DND-41 (cell line): ENCODE results near the gene SALL4.
"Not testable (repeated sequence)": the region's sequence is repeated elsewhere in the genome, so short reads cannot be mapped to it uniquely, and the experiment has no call there.

Source experiments
- ATAC-seq: fragments of 200-7000 bp; cut with Tn5 transposase; 3 replicates; pipeline ENCODE4 v1.9.1; 2021; ENCODE audit warnings: low read depth; ENCODE audit not compliant: insufficient read depth
- DNase-seq: peaks from one replicate; pipeline ENCODE4 v3.0.0-alpha.2; 2020
- H2AFZ ChIP-seq: 2 replicates; pipeline ENCODE4 v1.6.0; 2012; ENCODE audit warnings: low read depth, low read length
- H3K27ac ChIP-seq: 2 replicates; pipeline ENCODE4 v1.5.1; 2012; ENCODE audit warnings: low read length, inconsistent platforms
- H3K27me3 ChIP-seq: fragments of 200-600 bp; sonication (generic); 2 replicates; pipeline ENCODE4 v1.6.0; 2012; ENCODE audit warnings: low read length, mild to moderate bottlenecking, inconsistent platforms; ENCODE audit not compliant: insufficient read depth, poor library complexity
- H3K36me3 ChIP-seq: 2 replicates; pipeline ENCODE4 v1.5.1; 2012; ENCODE audit warnings: low read length, inconsistent platforms; ENCODE audit not compliant: insufficient read depth
- H3K4me1 ChIP-seq: 2 replicates; pipeline ENCODE4 v1.5.1; 2012; ENCODE audit warnings: mild to moderate bottlenecking, low read length; ENCODE audit not compliant: insufficient read depth
- H3K4me2 ChIP-seq: 2 replicates; pipeline ENCODE4 v1.6.0; 2012; ENCODE audit warnings: mild to moderate bottlenecking, moderate library complexity, low read length, inconsistent platforms; ENCODE audit not compliant: insufficient read depth
- H3K4me3 ChIP-seq, 2 experiments: fragments of 200-600 bp in 1 of 2; shearing (Covaris generic) in 1 of 2; 2 replicates each; pipeline ENCODE4 v1.5.1; 2012 to 2016; ENCODE audit warnings: inconsistent platforms in 2 of 2, low read length in 2 of 2, mild to moderate bottlenecking in 2 of 2, low read depth in 1 of 2, moderate library complexity in 1 of 2
- H3K79me2 ChIP-seq: 2 replicates; pipeline ENCODE4 v1.6.0; 2012; ENCODE audit warnings: low read length, inconsistent platforms; ENCODE audit not compliant: insufficient read depth
- H3K9ac ChIP-seq: 2 replicates; pipeline ENCODE4 v1.6.0; 2012; ENCODE audit warnings: low read depth, mild to moderate bottlenecking, inconsistent platforms, low read length, moderate library complexity
- H3K9me3 ChIP-seq: 2 replicates; pipeline ENCODE4 v1.5.1; 2012; ENCODE audit warnings: low read length, moderate library complexity, mild to moderate bottlenecking, inconsistent platforms; ENCODE audit not compliant: insufficient read depth, severe bottlenecking
- H4K20me1 ChIP-seq: 2 replicates; pipeline ENCODE4 v1.6.0; 2012; ENCODE audit warnings: low read length; ENCODE audit not compliant: insufficient read depth
- CTCF ChIP-seq: IDR thresholded peaks from 2 replicates; pipeline ENCODE4 v1.5.1; 2012; ENCODE audit warnings: borderline replicate concordance, low read length, moderate library complexity, mild to moderate bottlenecking; ENCODE audit not compliant: poor library complexity, severe bottlenecking; ENCODE audit errors: extremely low read depth
- EZH2 ChIP-seq: IDR thresholded peaks from 3 replicates; pipeline ENCODE4 v1.6.1; 2012; ENCODE audit warnings: borderline replicate concordance, low read depth, mild to moderate bottlenecking, moderate library complexity, low read length, inconsistent platforms; ENCODE audit not compliant: severe bottlenecking

The SALL4 gene

GRCh38 chr20:51766994-51767866 is 35.1 kb downstream of the SALL4 start:
- no peaks in the 10 kb centered on the region for H3K79me2 ChIP-seq
- no peak overlapping the region for H3K27ac ChIP-seq
- no peak overlapping the region for H2AFZ ChIP-seq
- ATAC-seq, result no peak
- H3K36me3 ChIP-seq, result no peaks in the 10 kb centered on the region
- no peaks in the 10 kb centered on the region for H3K9me3 ChIP-seq
- no peak overlapping the region for H3K4me2 ChIP-seq
- no peaks in the 10 kb centered on the region for H3K4me1 ChIP-seq
- no peak for TF ChIP-seq CTCF
- TF ChIP-seq EZH2, result no peak
- H3K9ac ChIP-seq, result no peak overlapping the region
- H3K4me3 ChIP-seq, result no peak overlapping the region
- no peaks in the 10 kb centered on the region for H3K27me3 ChIP-seq
- DNase-seq, result no peak
- no peaks in the 10 kb centered on the region for H4K20me1 ChIP-seq

GRCh38 chr20:51765381-51765780 is 36.9 kb downstream of the SALL4 start:
- not testable (repeated sequence) for H3K36me3 ChIP-seq, H3K4me1 ChIP-seq, H3K4me3 ChIP-seq, H3K4me2 ChIP-seq, H3K79me2 ChIP-seq, DNase-seq, ATAC-seq, H2AFZ ChIP-seq, H3K27me3 ChIP-seq, H3K9ac ChIP-seq, H3K9me3 ChIP-seq, H3K27ac ChIP-seq, H4K20me1 ChIP-seq

- Histone ChIP-seq H3K27me3 (no peaks in the 10 kb centered on the region), H2AFZ (no peak overlapping the region), H3K36me3 (no peaks in the 10 kb centered on the region), H3K4me1 (no peaks in the 10 kb centered on the region), H3K4me2 (no peak overlapping the region), H3K9me3 (no peaks in the 10 kb centered on the region), H3K9ac (no peak overlapping the region), H3K4me3 (no peak overlapping the region), H3K27ac (no peak overlapping the region), H3K79me2 (no peaks in the 10 kb centered on the region), H4K20me1 (no peaks in the 10 kb centered on the region)
- TF ChIP-seq EZH2 (no peak), CTCF (no peak)
- ATAC-seq (no peak), DNase-seq (no peak)
Measured at GRCh38 chr20:51763965-51764602, 38.2 kb downstream of the SALL4 start.

GRCh38 chr20:51760905-51761546 is 41.3 kb downstream of the SALL4 start:
- no peaks in the 10 kb centered on the region for H3K79me2 ChIP-seq
- H3K4me1 ChIP-seq, result no peaks in the 10 kb centered on the region
- no peaks in the 10 kb centered on the region for H3K27me3 ChIP-seq
- ATAC-seq (no peak), DNase-seq (no peak)
- no peaks in the 10 kb centered on the region for H4K20me1 ChIP-seq
- H2AFZ ChIP-seq, result no peak overlapping the region
- TF ChIP-seq CTCF (no peak), EZH2 (no peak)
- no peak overlapping the region for H3K4me2 ChIP-seq
- no peak overlapping the region for H3K4me3 ChIP-seq
- H3K9ac ChIP-seq, result no peak overlapping the region
- no peaks in the 10 kb centered on the region for H3K36me3 ChIP-seq
- H3K9me3 ChIP-seq, result no peaks in the 10 kb centered on the region
- H3K27ac ChIP-seq, result no peak overlapping the region
